Stimulated activated naive CD8-positive, alpha-beta T cell treated with anti-CD3 and anti-CD28 coated beads, Interleukin-15, Interleukin-2, amounts not matched to agents 100 U/mL and 50 U/mL, for 24 hours (primary cell): Measurements from ENCODE around the gene PAQR9.

ENCODE experiments used
- ATAC-seq: fragments of 150-1000 bp; cut with Tn5 transposase; one replicate; pipeline ENCODE4 v1.10.0; 2021
- DNase-seq: peaks from one replicate; pipeline ENCODE4 v3.0.0; 2021

PAQR9 gene

GRCh38 chr3:142914286-142914811 is 49.1 kb downstream of the PAQR9 start:
- DNase-seq (no peak), ATAC-seq (no peak)

GRCh38 chr3:142913432-142913831 is 50.0 kb downstream of the PAQR9 start:
- no peak for ATAC-seq
- no peak for DNase-seq

GRCh38 chr3:142912402-142913172 is 50.9 kb downstream of the PAQR9 start:
- no peak for DNase-seq

More at GRCh38 chr3:142912402-142913172, 50.9 kb downstream of the PAQR9 start:
- ATAC-seq, result no peak
